ENCODE measurements around the gene SYT1. TPM values are rescaled to one million over a fixed set of nuclear protein-coding genes. Genes with fewer than 3 reads are reported as not detected.

The SYT1 gene
- total RNA-seq, 4 donors from 2014 or later, result 1.4 to 4.1 (median 1.8) TPM

GRCh38 chr12:78963439-78964227, 99.1 kb downstream of the SYT1 start:
- H3K9me3 ChIP-seq, result no peaks in the 10 kb centered on the region
- TF ChIP-seq CTCF (IDR thresholded peaks at IDR 0.05) (no peak), POLR2A (IDR thresholded peaks at IDR 0.05) (no peak)
- H3K27me3 ChIP-seq, result no peaks in the 10 kb centered on the region
- DNase-seq, result no peak
- no peak overlapping the region for H3K4me3 ChIP-seq
- H3K36me3 ChIP-seq, result no peaks in the 10 kb centered on the region
- no peaks in the 10 kb centered on the region for H3K4me1 ChIP-seq
- H3K27ac ChIP-seq, result no peak overlapping the region

GRCh38 chr12:78964521-78964920, 99.9 kb downstream of the SYT1 start:
- DNase-seq, result no peak
- H3K4me3 ChIP-seq, result no peak overlapping the region
- H3K4me1 ChIP-seq, result no peaks in the 10 kb centered on the region
- no peaks in the 10 kb centered on the region for H3K27me3 ChIP-seq
- H3K27ac ChIP-seq, result no peak overlapping the region
- no peaks in the 10 kb centered on the region for H3K9me3 ChIP-seq
- no peaks in the 10 kb centered on the region for H3K36me3 ChIP-seq
- TF ChIP-seq CTCF (IDR thresholded peaks at IDR 0.05) (no peak), POLR2A (IDR thresholded peaks at IDR 0.05) (no peak)

GRCh38 chr12:78966062-78966461, 101.5 kb downstream of the SYT1 start:
- Histone ChIP-seq H3K4me3 (no peak overlapping the region), H3K9me3 (no peaks in the 10 kb centered on the region), H3K27ac (no peak overlapping the region), H3K36me3 (no peaks in the 10 kb centered on the region), H3K4me1 (no peaks in the 10 kb centered on the region), H3K27me3 (no peaks in the 10 kb centered on the region)
- TF ChIP-seq POLR2A (IDR thresholded peaks at IDR 0.05), result no peak
- TF ChIP-seq CTCF (IDR thresholded peaks at IDR 0.05), result no peak
- no peak for DNase-seq

- no peaks in the 10 kb centered on the region for H3K27me3 ChIP-seq
- H3K9me3 ChIP-seq, result no peaks in the 10 kb centered on the region
- H3K4me1 ChIP-seq, result no peaks in the 10 kb centered on the region
- TF ChIP-seq CTCF (IDR thresholded peaks at IDR 0.05) (no peak), POLR2A (IDR thresholded peaks at IDR 0.05) (no peak)
- H3K36me3 ChIP-seq, result no peaks in the 10 kb centered on the region
- no peak overlapping the region for H3K4me3 ChIP-seq
- DNase-seq, result no peak
- no peak overlapping the region for H3K27ac ChIP-seq
Observed at GRCh38 chr12:78966926-78967325, 102.4 kb downstream of the SYT1 start.

GRCh38 chr12:78968226-78968625, 103.7 kb downstream of the SYT1 start:
- TF ChIP-seq CTCF (IDR thresholded peaks at IDR 0.05) (no peak), POLR2A (IDR thresholded peaks at IDR 0.05) (no peak)
- Histone ChIP-seq H3K4me1 (no peaks in the 10 kb centered on the region), H3K27me3 (no peaks in the 10 kb centered on the region), H3K4me3 (no peak overlapping the region), H3K9me3 (no peaks in the 10 kb centered on the region), H3K27ac (no peak overlapping the region), H3K36me3 (no peaks in the 10 kb centered on the region)
- DNase-seq, result no peak

All from Peyer's patch (tissue), 4 donors.